ENCODE data around the gene SLC4A2.

GRCh38 chr7:151020231-151020630, 39.2 kb upstream of the SLC4A2 start:
- TF ChIP-seq CTCF (IDR thresholded peaks at IDR 0.05; ENCODE audit: insufficient read depth, low read length) (no peak), REST (IDR thresholded peaks at IDR 0.05; ENCODE audit: insufficient replicate concordance, low read depth) (no peak)
